SIG-M5 treated with dmso at 0.1 percent for 504 hours (cell line): Measurements from ENCODE around the gene DTYMK.
"Not testable (repeated sequence)": the region's sequence is repeated elsewhere in the genome, so short reads cannot be mapped to it uniquely, and the experiment has no call there.

Experiments used
- DNase-seq: peaks from one replicate; lab custom pipeline; 2025; ENCODE audit not compliant: unreplicated experiment; lab: John Stamatoyannopoulos, UW

DTYMK gene

GRCh38 chr2:241686650-241687425, at the start of gene DTYMK:
Gene DTYMK (minus strand): TSS chr2:241686815. CDS start chr2:241686783, 32 bp downstream.
- peak; percentile 95 for DNase-seq

GRCh38 chr2:241736111-241736510, 49.5 kb upstream of the DTYMK start:
- no peak for DNase-seq

- peak; percentile 69 for DNase-seq
Measured at GRCh38 chr2:241734467-241735208, 48.0 kb upstream of the DTYMK start, which contains the start of gene D2HGDH. Gene D2HGDH (plus strand): TSS chr2:241734630. CDS start chr2:241735225, 595 bp downstream.

GRCh38 chr2:241734208-241734466, 47.5 kb upstream of the DTYMK start:
- no peak for DNase-seq

GRCh38 chr2:241733391-241734207, 47.0 kb upstream of the DTYMK start:
- DNase-seq, result no peak

- DNase-seq, result not testable (repeated sequence)
Measured at GRCh38 chr2:241732513-241733186, 46.0 kb upstream of the DTYMK start.

GRCh38 chr2:241730671-241731293, 44.2 kb upstream of the DTYMK start:
- no peak for DNase-seq

- DNase-seq, result no peak
Measured at GRCh38 chr2:241729868-241730267, 43.3 kb upstream of the DTYMK start.

- DNase-seq, result no peak
Measured at GRCh38 chr2:241728627-241729026, 42.0 kb upstream of the DTYMK start.

GRCh38 chr2:241728000-241728399, 41.4 kb upstream of the DTYMK start:
- no peak for DNase-seq

GRCh38 chr2:241726459-241726858, 39.8 kb upstream of the DTYMK start:
- no peak for DNase-seq

GRCh38 chr2:241724975-241725870, 38.6 kb upstream of the DTYMK start:
- DNase-seq, result peak; percentile 14

GRCh38 chr2:241724259-241724974, 37.8 kb upstream of the DTYMK start:
- DNase-seq, result no peak

- DNase-seq, result no peak
Measured at GRCh38 chr2:241722896-241723454, 36.4 kb upstream of the DTYMK start.

- DNase-seq, result no peak
Measured at GRCh38 chr2:241721852-241722251, 35.2 kb upstream of the DTYMK start.

GRCh38 chr2:241720560-241720959, 33.9 kb upstream of the DTYMK start:
- DNase-seq, result no peak

GRCh38 chr2:241720099-241720498, 33.5 kb upstream of the DTYMK start:
- no peak for DNase-seq

- no peak for DNase-seq
Measured at GRCh38 chr2:241719093-241719492, 32.5 kb upstream of the DTYMK start.

- no peak for DNase-seq
Measured at GRCh38 chr2:241708879-241709278, 22.3 kb upstream of the DTYMK start.
